ENCODE measurements around the gene DCAF15.
A peak's percentile ranks its signal among the peaks of the same experiment; 100 is the strongest.
"Not testable (repeated sequence)": the region's sequence is repeated elsewhere in the genome, so short reads cannot be mapped to it uniquely, and the experiment has no call there.

DCAF15 gene

DNA sequence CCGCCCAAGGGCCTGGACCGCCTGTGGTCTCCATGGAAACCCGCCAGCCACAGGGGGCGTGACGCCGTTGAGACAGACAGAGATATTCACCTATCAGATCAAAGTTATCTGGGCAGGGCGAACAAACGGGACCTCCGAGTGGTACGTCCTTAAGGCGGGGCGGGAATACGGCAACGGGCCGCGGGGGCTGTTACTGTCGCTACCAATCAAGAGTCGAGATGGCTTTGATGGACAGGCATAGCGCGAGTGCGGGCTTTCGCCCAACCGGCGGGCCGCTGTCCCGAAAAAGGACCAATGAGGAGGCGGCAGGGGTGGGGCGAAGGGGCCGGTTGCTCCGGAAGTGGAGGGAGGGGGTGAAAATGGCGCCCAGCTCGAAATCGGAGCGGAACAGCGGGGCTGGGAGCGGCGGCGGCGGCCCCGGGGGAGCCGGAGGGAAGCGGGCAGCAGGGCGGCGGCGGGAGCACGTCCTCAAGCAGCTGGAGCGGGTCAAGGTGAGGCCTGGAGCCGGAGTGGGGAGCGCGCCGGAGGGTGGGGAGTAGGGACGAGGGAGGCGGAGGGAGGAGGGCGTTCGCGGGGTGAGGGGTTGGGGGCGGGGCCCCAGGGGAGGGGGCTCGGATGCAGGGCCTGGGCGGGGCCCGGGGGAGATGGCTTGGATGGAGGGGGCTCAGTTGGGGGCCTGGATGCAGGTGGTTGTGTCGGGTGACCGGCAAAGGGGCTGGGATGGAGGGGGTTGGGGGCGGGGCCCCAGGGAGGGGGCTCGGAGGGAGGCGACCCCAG lies at the start of gene DCAF15:
Gene DCAF15, plus strand, starts transcription at position 356 of the 777 bp plus-strand sequence. Its CDS starts 4 bp downstream, at position 360.
- DNase-seq (ENCODE audit: low spot score) (peak; percentile 99), FAIRE-seq (no peak)

- FAIRE-seq = no peak
- no peak for DNase-seq (ENCODE audit: low spot score)
These were observed 49.2 kb upstream of the DCAF15 start for GRCh38 chr19:13902993-13903555.

GRCh38 chr19:13905634-13906520 lies 46.4 kb upstream of the DCAF15 start, which contains the start of the genes BRME1 and CC2D1A:
Gene BRME1 (minus strand): TSS chr19:13906117. CDS start chr19:13904892, 1,225 bp downstream.
Gene CC2D1A (plus strand): TSS chr19:13906201. CDS start chr19:13906442, 241 bp downstream.
- FAIRE-seq (peak; percentile 53), DNase-seq (ENCODE audit: low spot score) (peak; percentile 95)

- FAIRE-seq (no peak), DNase-seq (ENCODE audit: low spot score) (no peak)
These were observed 45.8 kb upstream of the DCAF15 start for GRCh38 chr19:13906521-13906904.

- DNase-seq (ENCODE audit: low spot score) (no peak), FAIRE-seq (no peak)
These were observed 45.4 kb upstream of the DCAF15 start for GRCh38 chr19:13906910-13907309.

- no peak for FAIRE-seq
These were observed 43.6 kb upstream of the DCAF15 start for GRCh38 chr19:13908674-13909073.

GRCh38 chr19:13909430-13909829 lies 42.9 kb upstream of the DCAF15 start:
- DNase-seq (ENCODE audit: low spot score) (no peak), FAIRE-seq (no peak)

More at GRCh38 chr19:13908674-13909073, 43.6 kb upstream of the DCAF15 start:
- DNase-seq (ENCODE audit: low spot score) = no peak

DNA sequence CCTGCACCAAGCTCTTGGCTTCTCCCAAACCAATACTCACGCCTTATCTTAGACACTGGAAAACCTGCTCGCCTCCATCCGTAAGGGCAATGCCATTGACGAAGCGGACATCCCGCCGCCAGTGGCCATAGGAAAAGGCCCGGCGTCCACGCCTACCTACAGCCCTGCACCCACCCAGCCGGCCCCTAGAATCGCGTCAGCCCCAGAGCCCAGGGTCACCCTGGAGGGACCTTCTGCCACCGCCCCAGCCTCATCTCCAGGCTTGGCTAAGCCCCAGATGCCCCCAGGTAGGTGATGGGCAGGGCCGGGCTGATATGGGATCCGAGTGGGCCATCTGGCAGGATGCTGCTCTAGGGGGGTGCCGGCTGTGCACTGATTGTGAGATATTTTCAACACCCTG lies 39.0 kb upstream of the DCAF15 start:
- DNase-seq (ENCODE audit: low spot score) (no peak), FAIRE-seq (no peak)

- DNase-seq (ENCODE audit: low spot score) (no peak), FAIRE-seq (no peak)
These were observed 37.5 kb upstream of the DCAF15 start for GRCh38 chr19:13914777-13915176.

DNA sequence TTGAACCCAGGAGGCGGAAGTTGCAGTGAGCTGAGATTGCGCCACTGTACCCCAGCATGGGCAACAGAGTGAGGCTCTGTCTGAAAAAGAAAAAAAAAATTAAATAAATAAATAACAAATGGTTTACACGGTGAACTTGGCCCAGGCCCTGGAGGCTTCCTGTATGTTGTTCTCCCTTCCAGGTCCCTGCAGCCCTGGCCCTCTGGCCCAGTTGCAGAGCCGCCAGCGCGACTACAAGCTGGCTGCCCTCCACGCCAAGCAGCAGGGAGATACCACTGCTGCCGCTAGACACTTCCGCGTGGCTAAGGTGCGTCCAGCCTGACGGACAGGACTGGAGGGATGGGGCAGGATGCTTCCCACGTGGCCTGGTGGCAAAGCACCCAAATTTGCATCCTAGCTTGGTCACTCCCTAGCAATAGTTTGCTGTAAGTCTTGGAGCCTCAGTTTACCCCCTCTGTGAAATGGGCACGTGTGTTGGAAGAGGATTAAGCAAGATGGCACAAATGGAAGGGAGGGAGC lies 34.4 kb upstream of the DCAF15 start:
- DNase-seq (ENCODE audit: low spot score) (no peak), FAIRE-seq (no peak)

DNA sequence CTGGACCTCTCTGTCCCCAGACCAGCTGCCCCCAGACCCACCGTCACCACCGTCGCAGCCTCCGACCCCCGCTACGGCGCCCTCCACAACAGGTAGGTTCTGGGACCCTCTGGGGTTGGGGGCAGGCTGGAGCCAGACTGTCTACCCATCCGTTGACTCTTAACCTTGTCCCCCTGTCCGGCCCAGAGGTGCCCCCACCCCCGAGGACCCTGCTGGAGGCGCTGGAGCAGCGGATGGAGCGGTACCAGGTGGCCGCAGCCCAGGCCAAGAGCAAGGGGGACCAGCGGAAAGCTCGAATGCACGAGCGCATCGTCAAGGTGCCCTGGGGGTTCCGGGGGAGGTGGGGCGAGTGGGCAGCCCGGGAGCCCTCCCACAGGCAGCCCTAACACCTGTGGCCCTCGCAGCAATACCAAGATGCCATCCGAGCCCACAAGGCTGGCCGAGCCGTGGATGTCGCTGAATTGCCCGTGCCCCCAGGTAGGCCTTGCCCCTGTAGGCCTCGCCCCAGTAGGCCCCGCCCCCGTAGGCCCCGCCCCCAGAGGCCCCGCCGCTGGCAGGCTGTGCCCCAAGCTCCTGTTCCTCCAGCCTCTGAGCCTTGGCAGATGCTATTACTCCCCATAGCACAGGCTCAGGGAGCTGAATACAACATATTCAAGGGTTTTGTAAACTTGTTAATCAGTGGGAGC lies 33.4 kb upstream of the DCAF15 start:
- no peak for FAIRE-seq
- no peak for DNase-seq (ENCODE audit: low spot score)

- FAIRE-seq = no peak
- DNase-seq (ENCODE audit: low spot score) = no peak
These were observed 31.8 kb upstream of the DCAF15 start for GRCh38 chr19:13920524-13920923.

- FAIRE-seq (no peak), DNase-seq (ENCODE audit: low spot score) (peak; percentile 22)
These were observed 31.2 kb upstream of the DCAF15 start for GRCh38 chr19:13920940-13921747.

DNA sequence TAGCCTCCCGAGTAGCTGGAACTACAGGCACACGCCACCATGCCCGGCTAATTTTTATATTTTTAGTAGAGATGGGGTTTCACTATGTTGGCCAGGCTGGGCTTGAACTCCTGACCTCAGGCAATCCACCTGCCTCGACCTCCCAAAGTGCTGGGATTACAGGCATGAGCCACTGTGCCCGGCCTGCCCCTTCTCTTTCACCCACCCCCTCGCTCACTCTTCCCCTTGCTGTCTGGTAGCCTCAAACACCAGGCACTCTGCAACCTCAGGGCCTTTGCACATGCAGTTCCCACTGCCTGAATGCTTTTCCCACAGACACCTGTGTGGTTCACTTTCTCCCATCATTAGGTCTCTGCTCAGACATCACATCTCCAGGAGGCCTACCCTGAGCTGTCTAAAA lies 30.2 kb upstream of the DCAF15 start:
- DNase-seq (ENCODE audit: low spot score); FAIRE-seq: not testable (repeated sequence)

GRCh38 chr19:13923194-13923987 lies 28.9 kb upstream of the DCAF15 start:
- FAIRE-seq (no peak), DNase-seq (ENCODE audit: low spot score) (no peak)

DNA sequence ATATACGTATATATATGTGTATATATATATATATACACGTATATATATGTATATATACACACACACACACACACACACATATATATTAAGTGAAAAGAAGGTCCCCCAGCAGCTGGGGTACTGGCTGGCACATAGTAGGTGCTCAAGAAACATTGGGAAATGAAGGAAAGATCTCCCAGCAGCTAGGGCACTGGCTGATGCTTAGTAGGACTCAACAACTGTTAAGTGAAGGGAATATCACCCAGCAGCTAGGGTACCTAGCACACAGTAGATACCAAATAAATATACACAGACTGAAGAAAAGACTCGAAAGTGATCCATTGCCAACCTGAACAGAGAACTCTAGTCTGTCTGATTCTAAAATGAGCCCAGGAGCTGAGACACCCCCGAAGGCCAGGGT lies 26.3 kb upstream of the DCAF15 start:
- FAIRE-seq = no peak

GRCh38 chr19:13926715-13927114 lies 25.6 kb upstream of the DCAF15 start:
- no peak for DNase-seq (ENCODE audit: low spot score)
- FAIRE-seq = no peak

More for the DNA sequence above, 26.3 kb upstream of the DCAF15 start:
- DNase-seq (ENCODE audit: low spot score) = no peak

- FAIRE-seq = no peak
- no peak for DNase-seq (ENCODE audit: low spot score)
These were observed 23.0 kb upstream of the DCAF15 start for GRCh38 chr19:13929340-13929739.

DNA sequence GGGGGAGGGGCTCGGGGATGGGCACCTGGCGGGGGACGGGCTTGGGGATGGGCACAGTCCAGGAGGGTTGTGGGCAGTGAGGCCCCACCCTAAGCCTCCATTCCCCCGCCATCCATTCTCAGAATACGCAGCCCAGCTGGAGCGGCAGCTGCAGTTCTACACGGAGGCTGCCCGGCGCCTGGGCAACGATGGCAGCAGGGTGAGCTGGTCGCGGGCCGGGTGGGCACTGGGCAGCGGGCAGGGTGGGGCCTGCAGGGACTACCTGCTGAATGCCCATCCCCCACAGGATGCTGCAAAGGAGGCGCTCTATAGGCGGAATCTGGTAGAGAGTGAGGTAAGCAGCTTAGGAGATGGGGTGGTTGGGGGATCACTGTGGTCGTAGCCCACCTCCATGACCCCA lies 22.4 kb upstream of the DCAF15 start:
- no peak for FAIRE-seq
- DNase-seq (ENCODE audit: low spot score) = no peak

Measured in urothelium cell line (cell line).